Fibroblast of pulmonary artery (primary cell): Measurements from ENCODE around the gene STMN1.
A peak's percentile ranks its signal among the peaks of the same experiment; 100 is the strongest.

Experiments
- DNase-seq: peaks from one replicate; pipeline ENCODE4 v3.0.0-alpha.2; 2010; ENCODE audit warnings: low read depth
- H3K4me3 ChIP-seq: replicated peaks from 2 replicates; pipeline ENCODE4 v1.5.1; 2011; ENCODE audit warnings: low read depth, mild to moderate bottlenecking, control low read depth, low read length, moderate library complexity
- CTCF ChIP-seq: IDR thresholded peaks from 2 replicates; pipeline ENCODE4 v1.5.1; 2011; ENCODE audit warnings: mild to moderate bottlenecking, control low read depth, low read length, inconsistent platforms; ENCODE audit errors: missing control alignments

Gene STMN1

GRCh38 chr1:25927521-25928265 lies 21.5 kb upstream of the STMN1 start:
- no peak for TF ChIP-seq CTCF
- no peak for DNase-seq
- H3K4me3 ChIP-seq: no peak overlapping the region

GRCh38 chr1:25926731-25927496 lies 20.7 kb upstream of the STMN1 start:
- TF ChIP-seq CTCF: no peak
- DNase-seq: no peak

GRCh38 chr1:25924454-25924853 lies 18.2 kb upstream of the STMN1 start:
- DNase-seq: no peak
- TF ChIP-seq CTCF: no peak
- H3K4me3 ChIP-seq: no peak overlapping the region

More at GRCh38 chr1:25926731-25927496, 20.7 kb upstream of the STMN1 start:
- H3K4me3 ChIP-seq: no peak overlapping the region

- H3K4me3 ChIP-seq: peak overlapping the region; percentile 51
- no peak for DNase-seq
- TF ChIP-seq CTCF: no peak
Observed at GRCh38 chr1:25922971-25923552, 16.8 kb upstream of the STMN1 start.

- H3K4me3 ChIP-seq: peak overlapping the region; percentile 51
- TF ChIP-seq CTCF: no peak
- no peak for DNase-seq
Observed at GRCh38 chr1:25922056-25922970, 16.1 kb upstream of the STMN1 start.

GRCh38 chr1:25918615-25919014 lies 12.4 kb upstream of the STMN1 start:
- H3K4me3 ChIP-seq: no peak overlapping the region
- TF ChIP-seq CTCF: no peak
- DNase-seq: no peak
